ENCODE data around the gene THBD.

DNA sequence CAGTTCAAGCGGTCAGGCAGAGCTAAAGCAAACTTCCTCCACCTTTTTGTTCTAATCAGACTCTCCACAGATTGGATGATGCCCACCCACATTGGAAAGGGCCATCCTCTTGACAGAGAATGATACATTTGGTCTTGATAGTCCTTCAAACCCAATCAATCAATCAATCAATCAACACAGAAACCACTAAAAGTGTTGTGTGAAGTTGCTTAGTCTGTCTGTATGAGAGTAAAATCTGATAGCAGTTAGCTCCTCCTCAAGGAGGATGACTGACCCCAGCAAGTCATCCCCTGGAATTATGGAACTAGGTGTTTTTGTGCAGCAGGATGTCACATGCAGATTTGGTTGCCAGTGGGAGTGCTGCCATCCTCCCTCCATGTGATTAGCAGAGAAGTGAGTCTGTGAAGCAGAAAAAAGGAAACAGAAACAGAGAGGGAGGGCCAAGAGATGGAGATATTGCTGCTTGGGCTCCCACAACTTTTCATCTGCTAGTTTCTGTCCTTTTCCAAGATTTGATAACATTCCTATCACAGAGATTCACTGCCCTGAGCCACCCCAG, 46.3 kb downstream of the THBD start:
- TF ChIP-seq, protein P1, sequence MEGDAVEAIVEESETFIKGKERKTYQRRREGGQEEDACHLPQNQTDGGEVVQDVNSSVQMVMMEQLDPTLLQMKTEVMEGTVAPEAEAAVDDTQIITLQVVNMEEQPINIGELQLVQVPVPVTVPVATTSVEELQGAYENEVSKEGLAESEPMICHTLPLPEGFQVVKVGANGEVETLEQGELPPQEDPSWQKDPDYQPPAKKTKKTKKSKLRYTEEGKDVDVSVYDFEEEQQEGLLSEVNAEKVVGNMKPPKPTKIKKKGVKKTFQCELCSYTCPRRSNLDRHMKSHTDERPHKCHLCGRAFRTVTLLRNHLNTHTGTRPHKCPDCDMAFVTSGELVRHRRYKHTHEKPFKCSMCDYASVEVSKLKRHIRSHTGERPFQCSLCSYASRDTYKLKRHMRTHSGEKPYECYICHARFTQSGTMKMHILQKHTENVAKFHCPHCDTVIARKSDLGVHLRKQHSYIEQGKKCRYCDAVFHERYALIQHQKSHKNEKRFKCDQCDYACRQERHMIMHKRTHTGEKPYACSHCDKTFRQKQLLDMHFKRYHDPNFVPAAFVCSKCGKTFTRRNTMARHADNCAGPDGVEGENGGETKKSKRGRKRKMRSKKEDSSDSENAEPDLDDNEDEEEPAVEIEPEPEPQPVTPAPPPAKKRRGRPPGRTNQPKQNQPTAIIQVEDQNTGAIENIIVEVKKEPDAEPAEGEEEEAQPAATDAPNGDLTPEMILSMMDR (conservative IDR thresholded peaks at IDR 0.05; ENCODE audit: low read depth in 2 of 2), result no peak
- TF ChIP-seq EZH2 (IDR thresholded peaks at IDR 0.05; ENCODE audit: low read depth, unreplicated experiment) (no peak), POLR2AphosphoS5 (IDR thresholded peaks at IDR 0.05; ENCODE audit: low read depth) (no peak), CREB1 (CRISPR knock-in tag; IDR thresholded peaks at IDR 0.05; ENCODE audit: low read depth) (no peak), ZNF114 (CRISPR knock-in tag; IDR thresholded peaks at IDR 0.05) (no peak), NANOG (IDR thresholded peaks at IDR 0.05; ENCODE audit: borderline replicate concordance) (no peak), EZH2phosphoT487 (IDR thresholded peaks at IDR 0.05; ENCODE audit: unreplicated experiment) (no peak)
- TF ChIP-seq, protein P2, sequence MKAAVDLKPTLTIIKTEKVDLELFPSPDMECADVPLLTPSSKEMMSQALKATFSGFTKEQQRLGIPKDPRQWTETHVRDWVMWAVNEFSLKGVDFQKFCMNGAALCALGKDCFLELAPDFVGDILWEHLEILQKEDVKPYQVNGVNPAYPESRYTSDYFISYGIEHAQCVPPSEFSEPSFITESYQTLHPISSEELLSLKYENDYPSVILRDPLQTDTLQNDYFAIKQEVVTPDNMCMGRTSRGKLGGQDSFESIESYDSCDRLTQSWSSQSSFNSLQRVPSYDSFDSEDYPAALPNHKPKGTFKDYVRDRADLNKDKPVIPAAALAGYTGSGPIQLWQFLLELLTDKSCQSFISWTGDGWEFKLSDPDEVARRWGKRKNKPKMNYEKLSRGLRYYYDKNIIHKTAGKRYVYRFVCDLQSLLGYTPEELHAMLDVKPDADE (IDR thresholded peaks at IDR 0.05), result no peak
- TF ChIP-seq, protein P3, sequence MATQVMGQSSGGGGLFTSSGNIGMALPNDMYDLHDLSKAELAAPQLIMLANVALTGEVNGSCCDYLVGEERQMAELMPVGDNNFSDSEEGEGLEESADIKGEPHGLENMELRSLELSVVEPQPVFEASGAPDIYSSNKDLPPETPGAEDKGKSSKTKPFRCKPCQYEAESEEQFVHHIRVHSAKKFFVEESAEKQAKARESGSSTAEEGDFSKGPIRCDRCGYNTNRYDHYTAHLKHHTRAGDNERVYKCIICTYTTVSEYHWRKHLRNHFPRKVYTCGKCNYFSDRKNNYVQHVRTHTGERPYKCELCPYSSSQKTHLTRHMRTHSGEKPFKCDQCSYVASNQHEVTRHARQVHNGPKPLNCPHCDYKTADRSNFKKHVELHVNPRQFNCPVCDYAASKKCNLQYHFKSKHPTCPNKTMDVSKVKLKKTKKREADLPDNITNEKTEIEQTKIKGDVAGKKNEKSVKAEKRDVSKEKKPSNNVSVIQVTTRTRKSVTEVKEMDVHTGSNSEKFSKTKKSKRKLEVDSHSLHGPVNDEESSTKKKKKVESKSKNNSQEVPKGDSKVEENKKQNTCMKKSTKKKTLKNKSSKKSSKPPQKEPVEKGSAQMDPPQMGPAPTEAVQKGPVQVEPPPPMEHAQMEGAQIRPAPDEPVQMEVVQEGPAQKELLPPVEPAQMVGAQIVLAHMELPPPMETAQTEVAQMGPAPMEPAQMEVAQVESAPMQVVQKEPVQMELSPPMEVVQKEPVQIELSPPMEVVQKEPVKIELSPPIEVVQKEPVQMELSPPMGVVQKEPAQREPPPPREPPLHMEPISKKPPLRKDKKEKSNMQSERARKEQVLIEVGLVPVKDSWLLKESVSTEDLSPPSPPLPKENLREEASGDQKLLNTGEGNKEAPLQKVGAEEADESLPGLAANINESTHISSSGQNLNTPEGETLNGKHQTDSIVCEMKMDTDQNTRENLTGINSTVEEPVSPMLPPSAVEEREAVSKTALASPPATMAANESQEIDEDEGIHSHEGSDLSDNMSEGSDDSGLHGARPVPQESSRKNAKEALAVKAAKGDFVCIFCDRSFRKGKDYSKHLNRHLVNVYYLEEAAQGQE (IDR thresholded peaks at IDR 0.05; ENCODE audit: unreplicated experiment), result no peak
